MM.1S (cell line): ENCODE data around the gene NR0B1.

Experiments used
- EZH2 ChIP-seq: fragments of 300-600 bp; sonication (generic); optimal IDR thresholded peaks from 2 replicates; pipeline ENCODE3; 2017; ENCODE audit warnings: low read depth, mild to moderate bottlenecking, antibody characterized with exemption, low read length, mixed read lengths
- EZH2phosphoT487 ChIP-seq: fragments of 300-600 bp; sonication (generic); IDR thresholded peaks from 2 replicates; pipeline ENCODE4 v1.6.1; 2018; ENCODE audit warnings: antibody characterized with exemption, low read length
- TF ChIP-seq, protein P1 (sequence below): fragments of 300-600 bp; sonication (generic); IDR thresholded peaks from 2 replicates; pipeline ENCODE4 v1.5.1; 2016; ENCODE audit warnings: antibody characterized with exemption, low read length, mixed read lengths

- TF ChIP-seq EZH2 (no peak), EZH2phosphoT487 (no peak)
- TF ChIP-seq, protein P1, sequence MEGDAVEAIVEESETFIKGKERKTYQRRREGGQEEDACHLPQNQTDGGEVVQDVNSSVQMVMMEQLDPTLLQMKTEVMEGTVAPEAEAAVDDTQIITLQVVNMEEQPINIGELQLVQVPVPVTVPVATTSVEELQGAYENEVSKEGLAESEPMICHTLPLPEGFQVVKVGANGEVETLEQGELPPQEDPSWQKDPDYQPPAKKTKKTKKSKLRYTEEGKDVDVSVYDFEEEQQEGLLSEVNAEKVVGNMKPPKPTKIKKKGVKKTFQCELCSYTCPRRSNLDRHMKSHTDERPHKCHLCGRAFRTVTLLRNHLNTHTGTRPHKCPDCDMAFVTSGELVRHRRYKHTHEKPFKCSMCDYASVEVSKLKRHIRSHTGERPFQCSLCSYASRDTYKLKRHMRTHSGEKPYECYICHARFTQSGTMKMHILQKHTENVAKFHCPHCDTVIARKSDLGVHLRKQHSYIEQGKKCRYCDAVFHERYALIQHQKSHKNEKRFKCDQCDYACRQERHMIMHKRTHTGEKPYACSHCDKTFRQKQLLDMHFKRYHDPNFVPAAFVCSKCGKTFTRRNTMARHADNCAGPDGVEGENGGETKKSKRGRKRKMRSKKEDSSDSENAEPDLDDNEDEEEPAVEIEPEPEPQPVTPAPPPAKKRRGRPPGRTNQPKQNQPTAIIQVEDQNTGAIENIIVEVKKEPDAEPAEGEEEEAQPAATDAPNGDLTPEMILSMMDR: no peak
Measured at GRCh38 chrX:30312858-30313257, 3.7 kb upstream of the NR0B1 start.
